GM19043 (cell line): ENCODE measurements around the gene ENO2.
"Not testable (repeated sequence)": the region's sequence is repeated elsewhere in the genome, so short reads cannot be mapped to it uniquely, and the experiment has no call there.

Experiments used
- ATAC-seq: cut with Tn5 transposase; IDR thresholded peaks from one replicate; pipeline ENCODE4 v1.9.1; 2021; ENCODE audit warnings: low read depth; ENCODE audit not compliant: unreplicated experiment

Gene ENO2

GRCh38 chr12:6886206-6886999 lies 28.0 kb upstream of the ENO2 start:
- ATAC-seq: not testable (repeated sequence)

GRCh38 chr12:6887460-6887859 lies 26.9 kb upstream of the ENO2 start:
- ATAC-seq: no peak

GRCh38 chr12:6888360-6888759 lies 26.0 kb upstream of the ENO2 start:
- no peak for ATAC-seq

- ATAC-seq: not testable (repeated sequence)
These were observed 25.6 kb upstream of the ENO2 start for GRCh38 chr12:6888794-6889193.

- ATAC-seq: not testable (repeated sequence)
These were observed 24.4 kb upstream of the ENO2 start for GRCh38 chr12:6889775-6890573.

- ATAC-seq: peak; percentile 90
These were observed 23.4 kb upstream of the ENO2 start for GRCh38 chr12:6890789-6891645.

- no peak for ATAC-seq
These were observed 22.8 kb upstream of the ENO2 start for GRCh38 chr12:6891646-6892001.

- not testable (repeated sequence) for ATAC-seq
These were observed 21.7 kb upstream of the ENO2 start for GRCh38 chr12:6892683-6893082.

- no peak for ATAC-seq
These were observed 20.1 kb upstream of the ENO2 start for GRCh38 chr12:6894321-6894720.

GRCh38 chr12:6896846-6897435 lies 17.4 kb upstream of the ENO2 start:
- no peak for ATAC-seq

- ATAC-seq: no peak
These were observed 15.0 kb upstream of the ENO2 start for GRCh38 chr12:6899427-6899826.

- ATAC-seq: no peak
These were observed 14.4 kb upstream of the ENO2 start for GRCh38 chr12:6899837-6900519.

- ATAC-seq: no peak
These were observed 11.9 kb upstream of the ENO2 start for GRCh38 chr12:6902448-6902847.

GRCh38 chr12:6903722-6904121 lies 10.7 kb upstream of the ENO2 start:
- no peak for ATAC-seq

- peak; percentile 93 for ATAC-seq
These were observed 9.8 kb upstream of the ENO2 start, which contains the start of gene LRRC23 for GRCh38 chr12:6904280-6905276. Gene LRRC23, plus strand, starts transcription at chr12:6904822. Its CDS starts 812 bp downstream, at chr12:6905634.

- ATAC-seq: no peak
These were observed 8.9 kb upstream of the ENO2 start for GRCh38 chr12:6905414-6906040.

- not testable (repeated sequence) for ATAC-seq
These were observed 6.2 kb upstream of the ENO2 start for GRCh38 chr12:6908141-6908540.

- no peak for ATAC-seq
These were observed 4.8 kb upstream of the ENO2 start for GRCh38 chr12:6909421-6910145.
